ENCODE results near the gene LIPC.

Gene LIPC

GRCh38 chr15:58517682-58518525 lies 86.1 kb downstream of the LIPC start:
- no peak for TF ChIP-seq MAX (IDR thresholded peaks at IDR 0.05)
- TF ChIP-seq CREB1 (IDR thresholded peaks at IDR 0.05; ENCODE audit: low read depth) = no peak
- TF ChIP-seq, protein P1, sequence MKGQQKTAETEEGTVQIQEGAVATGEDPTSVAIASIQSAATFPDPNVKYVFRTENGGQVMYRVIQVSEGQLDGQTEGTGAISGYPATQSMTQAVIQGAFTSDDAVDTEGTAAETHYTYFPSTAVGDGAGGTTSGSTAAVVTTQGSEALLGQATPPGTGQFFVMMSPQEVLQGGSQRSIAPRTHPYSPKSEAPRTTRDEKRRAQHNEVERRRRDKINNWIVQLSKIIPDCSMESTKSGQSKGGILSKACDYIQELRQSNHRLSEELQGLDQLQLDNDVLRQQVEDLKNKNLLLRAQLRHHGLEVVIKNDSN (IDR thresholded peaks at IDR 0.05) = no peak
- TF ChIP-seq FOXM1 (IDR thresholded peaks at IDR 0.05; ENCODE audit: borderline replicate concordance, low read depth) = no peak
- no peak for TF ChIP-seq TCF12 (IDR thresholded peaks at IDR 0.05; ENCODE audit: low read depth)
- no peak for TF ChIP-seq NFIC (IDR thresholded peaks at IDR 0.05)
- no peak for TF ChIP-seq ZBTB7A (IDR thresholded peaks at IDR 0.05; ENCODE audit: low read depth)
- TF ChIP-seq TEAD4 (IDR thresholded peaks at IDR 0.05) = no peak
- no peak for TF ChIP-seq EGR1 (IDR thresholded peaks at IDR 0.05)
- no peak for TF ChIP-seq YY1 (IDR thresholded peaks at IDR 0.05; ENCODE audit: low read depth)
- TF ChIP-seq EP300 (IDR thresholded peaks at IDR 0.05; ENCODE audit: borderline replicate concordance) = no peak
- TF ChIP-seq RAD21 (IDR thresholded peaks at IDR 0.05; ENCODE audit: low read depth) = no peak
- no peak for TF ChIP-seq TAF1 (IDR thresholded peaks at IDR 0.05; ENCODE audit: low read depth)
- TF ChIP-seq CEBPB (IDR thresholded peaks at IDR 0.05) = no peak
- TF ChIP-seq REST (IDR thresholded peaks at IDR 0.05; ENCODE audit: low read depth) = no peak

DNA sequence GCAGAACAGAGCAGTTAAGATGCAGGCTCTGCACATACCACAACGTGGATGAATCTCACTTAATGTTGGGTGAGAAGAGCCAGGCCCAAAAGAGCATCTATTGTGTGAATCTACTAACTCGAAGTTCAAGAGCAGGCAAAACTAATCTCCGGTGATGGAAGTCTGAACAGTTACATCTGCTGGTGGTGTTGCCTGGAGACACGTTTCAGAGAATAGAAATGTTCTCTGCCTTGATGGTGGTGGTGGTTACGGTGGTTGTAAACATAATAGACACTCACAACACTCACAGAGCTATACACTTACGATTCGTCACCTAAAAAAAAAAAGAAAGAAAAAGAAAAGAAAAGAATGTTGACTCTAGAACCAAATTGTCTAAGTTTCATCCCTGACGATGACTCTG lies 86.8 kb downstream of the LIPC start:
- TF ChIP-seq MAX (IDR thresholded peaks at IDR 0.05) = no peak
- no peak for TF ChIP-seq TEAD4 (IDR thresholded peaks at IDR 0.05)
- TF ChIP-seq EGR1 (IDR thresholded peaks at IDR 0.05) = no peak
- TF ChIP-seq TAF1 (IDR thresholded peaks at IDR 0.05; ENCODE audit: low read depth) = no peak
- TF ChIP-seq YY1 (IDR thresholded peaks at IDR 0.05; ENCODE audit: low read depth) = no peak
- no peak for TF ChIP-seq RAD21 (IDR thresholded peaks at IDR 0.05; ENCODE audit: low read depth)
- TF ChIP-seq REST (IDR thresholded peaks at IDR 0.05; ENCODE audit: low read depth) = no peak
- no peak for TF ChIP-seq NFIC (IDR thresholded peaks at IDR 0.05)

- TF ChIP-seq CREB1 (IDR thresholded peaks at IDR 0.05; ENCODE audit: low read depth) (no peak), ZBTB7A (IDR thresholded peaks at IDR 0.05; ENCODE audit: low read depth) (no peak), EP300 (IDR thresholded peaks at IDR 0.05; ENCODE audit: borderline replicate concordance) (no peak), MAX (IDR thresholded peaks at IDR 0.05) (no peak), NFIC (IDR thresholded peaks at IDR 0.05) (no peak)
These were observed 87.7 kb downstream of the LIPC start for GRCh38 chr15:58519516-58519915.

GRCh38 chr15:58520464-58520863 lies 88.7 kb downstream of the LIPC start:
- TF ChIP-seq CREB1 (IDR thresholded peaks at IDR 0.05; ENCODE audit: low read depth) (no peak), REST (IDR thresholded peaks at IDR 0.05; ENCODE audit: low read depth) (no peak), MAX (IDR thresholded peaks at IDR 0.05) (no peak), NFIC (IDR thresholded peaks at IDR 0.05) (no peak), CEBPB (IDR thresholded peaks at IDR 0.05) (no peak), YY1 (IDR thresholded peaks at IDR 0.05; ENCODE audit: low read depth) (no peak), ZBTB7A (IDR thresholded peaks at IDR 0.05; ENCODE audit: low read depth) (no peak), TCF12 (IDR thresholded peaks at IDR 0.05; ENCODE audit: low read depth) (no peak), TEAD4 (IDR thresholded peaks at IDR 0.05) (no peak), RAD21 (IDR thresholded peaks at IDR 0.05; ENCODE audit: low read depth) (no peak), TAF1 (IDR thresholded peaks at IDR 0.05; ENCODE audit: low read depth) (no peak), EP300 (IDR thresholded peaks at IDR 0.05; ENCODE audit: borderline replicate concordance) (no peak)
- TF ChIP-seq, protein P1 (IDR thresholded peaks at IDR 0.05) = no peak
